Activated B cell treated with CpG ODN at 0.5 μM for 24 hours (primary cell): ENCODE results near the gene MED13L. TPM values are rescaled to one million over a fixed set of nuclear protein-coding genes. Genes with fewer than 3 reads are reported as not detected.

Experiments used
- ATAC-seq: fragments of 200-7000 bp; cut with Tn5 transposase; one replicate; pipeline ENCODE4 v1.10.0; 2021; ENCODE audit warnings: low read depth, mild to moderate bottlenecking, moderate library complexity
- CTCF ChIA-PET: fragments of 350-600 bp; sonication (Branson Sonifier 250); formaldehyde crosslinking; loops from one replicate; lab custom pipeline; 2021; ENCODE audit warnings: antibody characterized with exemption; lab: Charles Lee
- POLR2A ChIA-PET: fragments of 350-600 bp; sonication (Branson Sonifier 250); formaldehyde crosslinking; loops from one replicate; lab custom pipeline; 2021; ENCODE audit warnings: antibody characterized with exemption; lab: Charles Lee
- DNase-seq: peaks from one replicate; pipeline ENCODE4 v3.0.0; 2022
- H3K27ac Mint-ChIP-seq: one replicate; pipeline ENCODE4 v1.8.0; 2020; ENCODE audit warnings: mixed read lengths
- H3K27me3 Mint-ChIP-seq: one replicate; pipeline ENCODE4 v1.8.0; 2021; ENCODE audit warnings: mixed read lengths
- H3K36me3 Mint-ChIP-seq: one replicate; pipeline ENCODE4 v1.8.0; 2021; ENCODE audit warnings: low read depth, mixed read lengths
- H3K4me1 Mint-ChIP-seq: one replicate; pipeline ENCODE4 v1.8.0; 2021; ENCODE audit warnings: mixed read lengths
- H3K4me3 Mint-ChIP-seq: one replicate; pipeline ENCODE4 v1.8.0; 2020; ENCODE audit warnings: mild to moderate bottlenecking, mixed read lengths
- H3K9me3 Mint-ChIP-seq: one replicate; pipeline ENCODE4 v1.8.0; 2020; ENCODE audit warnings: mixed read lengths
- CTCF ChIP-seq: fragments of 200-600 bp; IDR thresholded peaks from one replicate; pipeline ENCODE4 v1.8.0; 2022; ENCODE audit warnings: antibody characterized with exemption, mild to moderate bottlenecking
- intact Hi-C: fragments of 100-400 bp; cut with micrococcal nuclease; formaldehyde crosslinking; loops from one replicate; pipeline ENCODE4 v1.15.1; 2024
- total RNA-seq: library from RNA; stranded (reverse); gene quantifications from 2 replicates; pipeline ENCODE4 v1.2.3, GENCODE V29; 2022

MED13L gene
- total RNA-seq, 1 donor from 2014 or later = 183 TPM

- POLR2A ChIA-PET = no interaction called here
- no peaks in the 10 kb centered on the region for H3K36me3 Mint-ChIP-seq
- no peaks in the 10 kb centered on the region for H3K27me3 Mint-ChIP-seq
- H3K4me1 Mint-ChIP-seq = peaks cover 71% of the 10 kb centered on the region
- TF ChIP-seq CTCF = no peak
- H3K27ac Mint-ChIP-seq = no peak overlapping the region
- intact Hi-C loops = no loop called here
- CTCF ChIA-PET = no interaction called here
- DNase-seq = no peak
- H3K4me3 Mint-ChIP-seq = no peak overlapping the region
- no peak for ATAC-seq
- no peaks in the 10 kb centered on the region for H3K9me3 Mint-ChIP-seq
Observed at GRCh38 chr12:116125956-116126566, 151.4 kb downstream of the MED13L start.

GRCh38 chr12:116125084-116125483, 152.4 kb downstream of the MED13L start:
- Mint-ChIP-seq H3K4me3 (no peak overlapping the region), H3K9me3 (no peaks in the 10 kb centered on the region)
- POLR2A ChIA-PET = no interaction called here

GRCh38 chr12:116123451-116124258, 153.8 kb downstream of the MED13L start:
- H3K4me1 Mint-ChIP-seq = peaks cover 68% of the 10 kb centered on the region
- H3K4me3 Mint-ChIP-seq = peak overlapping the region; percentile 55
- H3K27ac Mint-ChIP-seq = peak overlapping the region; percentile 30
- no peaks in the 10 kb centered on the region for H3K9me3 Mint-ChIP-seq
- H3K36me3 Mint-ChIP-seq = no peaks in the 10 kb centered on the region
- ChIA-PET POLR2A (interaction anchor here (1.4 kb wide), 2 partner anchors 22 to 436 kb away, joined by 3 to 6 read pairs; partner anchors contain the start of gene MAP1LC3B2), CTCF (interaction anchor here (1.4 kb wide), 1 partner anchor 113 kb away, joined by 4 read pairs; no protein-coding TSS in a partner anchor)
- TF ChIP-seq CTCF = no peak
- ATAC-seq = peak; percentile 85
- no peaks in the 10 kb centered on the region for H3K27me3 Mint-ChIP-seq
- intact Hi-C loops = loop anchor here (2.0 to 5.0 kb wide), 2 partner anchors 13 to 74 kb away; no protein-coding TSS in a partner anchor
- peak; percentile 22 for DNase-seq

More at GRCh38 chr12:116125084-116125483, 152.4 kb downstream of the MED13L start:
- CTCF ChIA-PET = interaction anchor here (0.7 kb wide), 1 partner anchor 184 kb away, joined by 3 read pairs; no protein-coding TSS in a partner anchor
- intact Hi-C loops = no loop called here
- ATAC-seq = no peak
- Mint-ChIP-seq H3K36me3 (no peaks in the 10 kb centered on the region), H3K4me1 (peaks cover 69% of the 10 kb centered on the region), H3K27me3 (no peaks in the 10 kb centered on the region), H3K27ac (no peak overlapping the region)
- no peak for DNase-seq
- TF ChIP-seq CTCF = no peak

- Mint-ChIP-seq H3K9me3 (no peaks in the 10 kb centered on the region), H3K27me3 (no peaks in the 10 kb centered on the region), H3K36me3 (no peaks in the 10 kb centered on the region), H3K4me1 (peaks cover 64% of the 10 kb centered on the region), H3K27ac (no peak overlapping the region), H3K4me3 (no peak overlapping the region)
- CTCF ChIA-PET = interaction anchor here (1.4 kb wide), 1 partner anchor 114 kb away, joined by 4 read pairs; no protein-coding TSS in a partner anchor
- POLR2A ChIA-PET = no interaction called here
- no peak for TF ChIP-seq CTCF
- intact Hi-C loops = loop anchor here (2.0 to 5.0 kb wide), 2 partner anchors 14 to 75 kb away; no protein-coding TSS in a partner anchor
- DNase-seq (no peak), ATAC-seq (no peak)
Observed at GRCh38 chr12:116122628-116123027, 154.9 kb downstream of the MED13L start.

GRCh38 chr12:116121453-116121871, 156.0 kb downstream of the MED13L start:
- TF ChIP-seq CTCF = no peak
- ATAC-seq = no peak
- intact Hi-C loops = loop anchor here (5.0 kb wide), 1 partner anchor 76 kb away; no protein-coding TSS in a partner anchor
- Mint-ChIP-seq H3K36me3 (no peaks in the 10 kb centered on the region), H3K4me3 (no peak overlapping the region), H3K9me3 (no peaks in the 10 kb centered on the region), H3K27ac (no peak overlapping the region), H3K27me3 (no peaks in the 10 kb centered on the region), H3K4me1 (peaks cover 63% of the 10 kb centered on the region)
- CTCF ChIA-PET = no interaction called here
- DNase-seq = no peak
- POLR2A ChIA-PET = no interaction called here
